HG03060 (cell line): Measurements from ENCODE around the gene C3orf70.
"Not testable (repeated sequence)": the region's sequence is repeated elsewhere in the genome, so short reads cannot be mapped to it uniquely, and the experiment has no call there.

Experiments
- ATAC-seq: cut with Tn5 transposase; IDR thresholded peaks from one replicate; pipeline ENCODE4 v1.9.1; 2021; ENCODE audit warnings: low read depth, moderate number of reproducible peaks; ENCODE audit not compliant: unreplicated experiment

Gene C3orf70

DNA sequence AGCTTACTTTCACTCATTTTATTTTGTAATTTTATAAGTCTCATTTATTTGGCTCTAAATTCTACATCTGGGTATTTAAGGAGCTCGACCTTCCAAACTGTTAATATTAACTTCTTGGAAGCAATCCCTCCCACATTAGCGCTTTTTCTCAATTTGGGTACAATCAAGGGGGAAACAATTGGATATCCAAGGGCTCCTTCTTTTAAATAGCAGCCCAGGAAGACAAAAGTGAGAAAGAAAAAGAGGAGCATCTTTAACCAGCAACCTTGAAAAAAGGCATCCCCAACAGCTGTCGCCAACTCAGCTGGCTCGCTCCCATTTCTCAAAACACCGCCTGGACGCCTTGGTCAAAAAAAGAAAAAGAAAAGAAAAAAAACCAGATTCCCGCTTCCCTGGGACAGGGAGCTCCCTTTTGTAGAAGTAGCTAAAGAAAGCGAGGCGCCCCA lies 873 bp downstream of the C3orf70 start:
- no peak for ATAC-seq

DNA sequence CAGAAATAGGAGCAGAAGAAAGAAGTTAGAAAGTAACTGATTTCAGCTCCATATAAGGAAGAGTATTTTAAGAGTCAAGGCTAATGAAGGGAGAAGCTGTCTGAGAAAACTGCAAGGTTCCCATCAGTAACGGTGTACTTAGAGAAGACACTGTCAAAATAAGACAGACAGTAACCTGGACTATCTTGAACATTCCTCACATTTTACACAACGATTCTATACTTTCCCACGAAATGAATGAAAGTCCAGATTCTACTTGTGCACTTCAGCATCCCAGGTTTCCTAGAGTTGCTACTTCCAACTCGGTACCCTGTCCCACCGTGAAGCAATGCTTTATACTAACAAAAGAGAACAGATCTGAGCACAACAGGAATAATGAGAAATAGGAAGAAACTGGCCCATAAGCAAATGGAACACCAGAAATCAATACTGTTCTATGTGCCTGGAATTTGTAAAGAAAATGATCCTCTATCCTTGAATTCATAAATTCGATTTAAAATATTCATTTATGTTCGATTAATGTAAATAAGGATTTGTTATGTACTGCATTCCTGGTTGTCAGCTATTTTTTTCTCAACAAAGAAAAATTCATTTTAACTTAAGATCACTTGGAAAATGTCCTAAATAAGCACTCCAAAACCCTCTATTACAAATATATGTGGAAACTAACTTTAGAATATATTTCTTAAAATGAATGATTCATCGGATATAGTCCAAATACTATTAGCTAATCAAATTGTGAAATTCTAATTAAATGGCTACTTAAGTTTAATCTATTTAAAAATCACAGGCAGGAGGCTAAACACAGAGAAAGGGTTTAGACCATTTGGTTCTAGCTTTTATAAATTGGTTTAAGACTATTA lies 1.5 kb downstream of the C3orf70 start:
- ATAC-seq, result no peak

DNA sequence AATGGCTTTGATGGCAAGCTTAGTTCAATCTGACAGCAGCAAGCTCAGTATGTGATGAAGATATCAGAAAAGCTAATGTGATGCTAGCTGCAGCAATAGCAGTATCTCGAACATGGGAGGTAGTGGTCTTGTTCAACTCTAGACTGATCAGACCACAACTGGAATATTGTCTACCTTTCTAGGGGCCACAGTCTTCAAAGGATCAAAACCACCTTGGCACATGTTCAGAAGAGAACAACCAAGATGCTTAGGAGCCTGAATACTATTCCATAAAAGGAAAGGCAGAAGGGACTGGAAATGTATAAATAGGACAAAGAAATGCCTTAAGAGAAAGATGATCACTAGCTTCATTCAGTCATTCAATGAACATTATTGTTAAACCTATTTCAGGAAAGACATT lies 2.3 kb downstream of the C3orf70 start:
- ATAC-seq, result no peak

DNA sequence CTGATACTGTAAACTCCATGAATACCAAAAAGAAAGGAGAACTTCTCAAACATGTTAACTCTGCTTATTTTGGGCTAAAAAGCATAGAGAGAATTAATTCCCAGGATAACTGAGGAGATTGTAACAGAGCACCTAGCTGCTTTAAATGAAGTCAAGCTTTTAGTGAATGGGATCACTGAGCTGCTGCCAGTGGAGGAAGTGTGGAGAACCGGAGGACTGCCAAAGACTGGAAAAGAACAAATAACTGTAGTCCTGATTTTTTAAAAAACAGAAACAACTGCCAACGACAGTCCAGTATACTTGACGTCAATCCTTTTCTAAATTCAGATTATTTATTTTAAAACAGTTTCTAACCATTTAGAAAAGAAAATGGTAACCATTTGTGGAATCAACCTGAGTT lies 3.3 kb downstream of the C3orf70 start:
- no peak for ATAC-seq

DNA sequence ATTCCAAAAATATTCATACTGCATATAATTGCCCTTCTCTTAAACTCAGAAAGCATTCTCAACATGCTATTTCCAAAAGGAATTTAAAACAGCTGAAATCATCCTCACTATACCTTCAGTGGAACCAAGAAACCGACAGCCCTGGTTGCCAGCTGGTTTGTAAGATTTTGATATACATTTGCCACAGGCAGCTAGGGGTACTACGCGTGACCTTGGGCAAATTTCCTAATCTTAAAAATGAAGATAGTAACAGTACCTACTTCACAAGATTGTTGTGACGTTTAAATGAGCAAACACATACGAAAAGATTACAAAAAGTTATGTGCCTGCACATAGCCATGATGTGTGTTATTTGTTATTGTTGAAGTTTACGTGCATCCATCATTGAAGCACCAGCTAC lies 7.3 kb downstream of the C3orf70 start:
- ATAC-seq, result no peak

DNA sequence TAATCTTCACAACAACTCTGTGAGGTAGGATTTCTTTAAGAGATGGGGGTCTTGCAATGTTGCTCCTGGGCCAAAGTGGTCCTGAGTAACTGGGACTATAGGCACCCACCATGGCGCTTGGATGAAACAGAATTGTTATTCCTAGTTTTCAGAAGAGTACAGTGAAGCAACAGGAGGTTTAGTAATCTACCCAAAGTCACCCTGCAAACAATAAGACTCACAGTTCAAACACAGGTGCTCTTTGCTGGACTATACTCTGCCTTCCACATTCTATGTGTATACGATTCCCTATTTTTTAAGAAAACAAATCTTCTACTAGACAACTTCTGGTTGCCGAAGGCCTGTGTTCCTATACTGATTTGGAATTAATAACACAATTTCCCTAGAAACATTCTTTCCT lies 8.1 kb downstream of the C3orf70 start:
- no peak for ATAC-seq

DNA sequence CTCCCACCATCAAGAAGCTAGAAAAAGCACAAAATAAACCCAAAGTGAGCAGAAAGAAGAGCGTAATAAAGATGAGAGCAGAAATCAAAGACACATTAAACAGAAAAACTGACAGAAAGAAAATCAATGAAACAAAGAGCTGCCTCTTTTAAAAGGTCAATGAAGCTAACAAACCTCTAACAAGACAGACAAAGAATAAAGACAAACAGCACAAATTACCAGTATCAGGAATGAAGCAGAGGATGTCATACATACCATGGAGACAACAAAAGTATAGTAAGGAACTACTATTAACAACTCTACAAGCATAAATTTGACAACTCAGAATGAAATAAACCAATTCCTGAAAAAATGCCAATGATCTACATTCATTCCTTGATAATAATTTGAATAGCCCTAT lies 15.0 kb downstream of the C3orf70 start:
- ATAC-seq, result no peak

DNA sequence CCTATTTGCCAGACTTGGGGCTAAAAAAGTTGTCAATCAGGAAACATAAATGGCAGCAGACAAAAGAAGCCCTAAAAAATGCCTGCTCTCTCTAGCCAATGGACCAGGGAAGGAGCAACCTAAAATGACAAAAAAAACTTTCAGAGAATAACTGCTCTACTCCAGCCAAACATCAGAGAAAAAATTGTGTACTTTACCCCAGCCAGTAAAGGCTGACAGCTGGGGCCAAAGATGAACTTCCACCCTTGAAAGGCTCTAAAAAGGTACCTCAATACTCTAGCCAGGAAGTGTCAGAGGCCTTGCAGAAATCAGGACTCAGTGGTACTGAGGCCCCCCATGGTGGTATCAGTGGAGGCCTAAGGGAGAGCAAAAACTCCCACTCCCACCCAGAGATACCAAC lies 18.4 kb downstream of the C3orf70 start:
- ATAC-seq, result no peak

DNA sequence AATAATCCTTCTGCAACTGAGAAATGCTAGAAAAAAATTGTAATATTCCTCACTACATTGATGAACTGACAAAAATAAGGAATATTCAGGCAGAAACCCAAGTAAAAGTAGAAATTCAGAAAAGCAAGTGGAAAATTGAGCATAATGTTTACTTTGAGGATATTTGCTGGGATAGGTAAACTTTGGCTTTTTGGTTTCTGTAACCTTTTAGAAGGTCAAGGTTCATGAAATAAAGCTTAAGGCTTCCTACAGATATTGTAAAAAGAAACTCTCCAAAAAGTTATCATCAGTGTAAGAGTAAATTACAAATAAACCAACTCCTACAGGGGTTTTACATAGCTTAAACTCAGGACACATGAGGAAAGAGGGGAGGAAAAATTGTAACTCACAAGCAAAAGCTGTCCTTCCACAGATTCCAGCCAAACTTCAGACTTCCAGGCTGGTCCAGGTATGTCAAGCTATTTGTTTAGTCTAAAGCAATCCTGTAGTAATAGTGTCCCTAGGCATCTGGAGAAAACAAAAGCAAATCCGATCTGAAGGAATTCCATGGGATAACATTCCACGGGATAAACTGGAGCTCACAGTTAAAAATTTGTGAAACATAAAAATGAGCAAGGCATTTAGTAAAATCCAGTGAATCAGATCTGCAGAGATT lies 21.1 kb downstream of the C3orf70 start:
- no peak for ATAC-seq

DNA sequence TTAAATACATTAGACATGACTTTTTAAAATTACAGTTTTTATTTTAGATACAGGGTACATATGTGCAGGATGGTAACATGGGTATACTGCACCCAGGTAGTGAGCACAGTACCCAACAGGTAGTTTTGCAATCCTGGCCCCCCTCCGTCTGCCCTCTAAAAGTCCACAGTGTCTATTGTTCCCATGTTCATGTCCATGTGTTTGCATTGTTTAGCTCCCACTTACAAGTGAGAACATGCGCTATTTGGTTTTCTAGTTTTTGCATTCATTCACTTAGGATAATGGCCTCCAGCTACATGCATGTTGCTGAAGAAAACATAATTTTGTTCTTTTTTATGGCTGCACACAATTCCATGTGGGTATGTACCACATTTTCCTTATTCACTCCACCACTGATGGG lies 23.8 kb downstream of the C3orf70 start:
- ATAC-seq, result no peak

DNA sequence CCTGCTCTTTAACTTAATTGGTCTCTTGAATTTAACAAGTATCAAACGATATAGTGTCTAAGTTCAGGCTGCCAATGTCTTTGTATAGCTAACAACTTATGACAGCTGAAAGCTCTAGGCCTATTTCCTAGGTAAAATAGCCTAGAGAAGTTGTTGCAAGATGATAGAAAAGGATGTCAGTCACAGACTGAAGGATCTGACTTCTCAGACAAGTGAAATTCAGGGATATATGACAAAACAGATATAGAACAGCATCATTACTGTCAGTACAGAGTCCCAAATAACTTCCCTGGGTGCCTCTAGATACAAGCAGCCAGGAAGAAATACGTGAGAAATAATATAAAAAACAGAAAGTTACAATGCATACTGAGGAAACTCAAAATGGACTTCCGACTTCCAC lies 26.7 kb downstream of the C3orf70 start:
- ATAC-seq, result no peak

DNA sequence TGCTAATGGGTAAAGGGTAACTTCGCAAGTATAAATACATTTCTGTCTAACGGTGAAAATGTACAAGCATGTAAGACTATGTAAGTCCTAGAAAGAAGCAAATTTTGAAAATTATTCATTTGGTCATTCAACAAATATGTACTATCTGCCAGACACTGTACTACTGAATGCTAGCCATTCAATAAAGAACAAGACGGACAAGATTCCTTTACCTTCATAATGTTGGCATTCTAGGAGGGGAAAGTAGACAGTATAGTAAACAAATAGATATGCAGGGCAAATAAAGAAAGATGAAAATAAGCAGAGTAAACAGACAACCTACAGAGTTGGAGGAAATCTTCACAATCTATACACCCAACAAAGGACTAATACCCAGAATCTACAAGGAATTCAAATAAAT lies 32.7 kb downstream of the C3orf70 start:
- ATAC-seq, result no peak

DNA sequence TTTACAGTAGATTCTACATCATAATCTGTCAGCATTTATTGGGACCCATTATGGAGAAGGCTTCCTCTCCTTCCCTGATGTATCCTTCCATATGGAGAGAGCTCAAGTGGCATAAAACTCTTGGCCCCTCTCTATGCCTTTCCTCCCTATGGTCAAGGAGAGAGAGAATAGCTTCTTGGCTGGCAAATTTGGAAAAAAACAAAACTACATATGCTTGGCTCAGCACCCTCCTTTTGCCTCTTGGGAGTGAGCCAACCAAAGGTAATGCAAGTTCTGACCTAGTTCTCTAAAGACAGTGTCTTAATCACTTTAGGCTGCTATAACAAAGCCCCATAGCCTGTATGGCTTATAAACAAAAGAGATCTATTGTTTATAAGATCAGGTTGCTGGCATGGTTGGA lies 37.5 kb downstream of the C3orf70 start:
- no peak for ATAC-seq

DNA sequence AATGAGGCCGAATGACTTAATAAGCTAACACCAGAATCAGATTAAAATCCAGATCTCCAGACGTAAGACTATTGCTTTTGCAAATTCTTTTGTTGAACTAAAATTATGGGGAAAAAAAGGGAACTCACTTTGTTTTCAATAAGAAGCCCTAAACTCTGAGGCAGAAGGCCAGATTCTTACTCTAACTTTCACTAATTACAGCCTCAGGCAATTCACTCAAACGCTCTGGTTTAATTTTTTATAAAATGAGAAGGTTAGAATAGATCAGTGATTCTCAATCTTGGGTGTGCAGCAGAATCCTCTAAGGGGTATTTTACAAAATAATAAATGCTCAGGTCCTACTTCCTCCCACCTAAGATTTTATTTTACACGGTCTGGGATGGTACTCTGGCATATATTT lies 38.1 kb downstream of the C3orf70 start:
- ATAC-seq, result no peak

DNA sequence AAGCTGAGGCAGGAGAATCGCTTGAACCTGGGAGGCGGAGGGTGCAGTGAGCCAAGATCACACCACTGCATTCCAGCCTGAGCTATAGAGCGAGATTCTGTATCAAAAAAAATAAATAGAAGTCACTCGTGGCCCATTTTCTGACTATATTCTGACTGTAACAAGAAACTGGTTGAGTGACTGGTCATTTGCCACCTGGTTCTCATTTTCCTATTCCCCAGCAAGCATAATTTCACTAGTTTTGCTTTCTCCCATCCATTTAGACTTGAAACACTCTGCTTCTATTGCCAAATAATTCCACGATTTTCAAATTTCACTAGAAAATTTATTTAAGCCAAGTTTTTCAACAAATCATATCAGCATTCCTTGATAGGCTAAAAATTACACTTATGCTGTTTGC lies 40.7 kb downstream of the C3orf70 start:
- ATAC-seq, result no peak

DNA sequence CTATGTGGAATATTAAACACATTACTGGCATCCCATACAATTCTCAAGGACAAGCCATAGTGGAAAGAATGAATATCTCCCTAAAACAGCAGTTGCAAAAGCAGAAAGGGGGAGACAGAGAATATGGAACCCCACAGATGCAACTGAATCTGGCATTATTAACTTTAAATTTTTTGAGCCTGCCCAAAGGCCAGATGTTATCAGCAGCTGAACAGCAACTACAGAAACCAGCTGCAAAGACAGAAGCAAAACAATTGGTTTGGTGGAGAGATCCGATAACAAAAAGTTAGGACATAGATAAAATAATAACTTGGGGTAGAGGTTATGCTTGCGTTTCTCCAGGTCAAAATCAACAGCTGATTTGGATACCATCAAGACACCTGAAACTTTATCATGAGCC lies 43.8 kb downstream of the C3orf70 start:
- not testable (repeated sequence) for ATAC-seq

DNA sequence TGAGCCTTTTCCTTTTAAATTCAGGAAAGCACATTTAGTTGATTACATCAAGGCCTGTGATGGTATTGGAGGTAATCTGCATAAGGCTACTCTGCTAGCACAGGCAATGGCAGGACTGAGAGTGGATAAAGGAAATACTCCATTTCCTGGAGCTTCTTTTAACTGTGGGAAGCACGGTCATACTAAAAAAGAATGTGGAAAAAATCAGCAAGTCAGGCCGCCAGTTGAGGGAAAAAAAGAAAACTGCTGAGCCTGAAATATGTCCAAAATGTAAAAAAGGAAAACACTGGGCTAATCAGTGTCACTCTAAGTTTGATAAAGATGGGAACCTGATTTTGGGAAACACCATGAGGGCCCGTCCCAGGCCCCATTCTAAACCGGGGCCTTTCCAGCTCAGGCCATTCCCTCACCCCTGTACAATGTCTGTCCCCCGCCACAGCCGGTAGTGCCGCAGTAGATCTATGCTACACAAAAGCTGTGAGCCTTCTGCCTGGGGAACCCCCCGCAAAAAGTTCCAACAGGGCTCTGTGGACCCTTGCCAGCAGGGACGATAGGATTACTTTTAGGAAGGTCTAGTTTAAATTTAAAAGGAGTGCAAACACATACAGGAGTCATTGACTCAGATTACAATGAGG lies 46.5 kb downstream of the C3orf70 start:
- ATAC-seq, result not testable (repeated sequence)

DNA sequence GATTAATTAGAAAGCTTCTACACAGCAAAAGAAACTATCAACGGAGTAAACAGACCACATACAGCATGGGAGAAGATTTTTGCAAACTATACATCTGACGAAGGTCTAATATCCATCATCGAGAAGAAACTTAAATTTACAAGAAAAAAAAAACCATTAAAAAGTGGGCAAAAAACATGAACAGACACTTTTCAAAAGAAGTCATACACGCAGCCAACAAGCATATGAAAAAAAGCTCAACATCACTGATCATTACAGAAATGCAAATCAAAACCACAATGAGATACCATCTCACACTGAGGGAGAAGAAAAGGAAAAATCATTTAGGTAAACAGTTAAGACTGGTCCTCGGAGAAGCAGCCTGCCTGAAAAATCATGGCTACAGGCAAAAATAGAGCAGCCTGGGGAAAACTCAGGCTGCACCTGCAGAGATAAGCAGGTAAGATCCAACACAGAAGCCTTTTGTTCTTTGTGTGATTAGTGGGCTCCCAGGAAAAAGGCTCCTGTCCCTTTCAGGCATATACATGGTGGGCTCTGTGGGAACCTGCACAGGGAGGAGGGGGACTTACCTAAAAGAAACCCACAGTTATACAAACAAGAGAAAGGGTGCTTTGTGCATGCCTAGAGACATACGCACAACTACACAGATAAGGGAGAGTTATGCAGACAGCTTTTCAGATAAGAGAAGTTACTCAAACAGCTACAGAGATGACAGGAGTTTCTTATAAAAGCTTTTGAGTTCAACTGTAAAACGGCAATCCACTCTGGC lies 49.3 kb downstream of the C3orf70 start:
- ATAC-seq, result no peak

DNA sequence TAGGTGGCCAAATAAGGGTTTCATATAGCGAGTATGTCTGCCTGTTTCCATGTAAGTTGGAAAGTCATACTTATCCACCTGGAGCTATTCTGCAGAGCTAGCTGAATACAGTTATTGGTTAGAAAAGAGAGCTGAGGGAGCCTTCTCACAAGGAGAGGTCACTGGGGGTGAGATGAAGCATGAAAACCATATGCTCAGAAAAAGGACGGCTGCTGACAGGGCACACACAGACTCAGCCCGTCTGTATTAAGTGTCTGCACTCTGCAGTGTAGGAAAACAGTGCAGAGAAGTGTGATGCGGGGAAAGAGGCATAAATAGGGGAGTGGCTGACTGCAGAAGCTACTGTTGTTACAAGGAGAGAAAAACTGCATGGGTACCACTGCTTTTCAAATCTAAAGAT lies 58.2 kb downstream of the C3orf70 start:
- no peak for ATAC-seq

DNA sequence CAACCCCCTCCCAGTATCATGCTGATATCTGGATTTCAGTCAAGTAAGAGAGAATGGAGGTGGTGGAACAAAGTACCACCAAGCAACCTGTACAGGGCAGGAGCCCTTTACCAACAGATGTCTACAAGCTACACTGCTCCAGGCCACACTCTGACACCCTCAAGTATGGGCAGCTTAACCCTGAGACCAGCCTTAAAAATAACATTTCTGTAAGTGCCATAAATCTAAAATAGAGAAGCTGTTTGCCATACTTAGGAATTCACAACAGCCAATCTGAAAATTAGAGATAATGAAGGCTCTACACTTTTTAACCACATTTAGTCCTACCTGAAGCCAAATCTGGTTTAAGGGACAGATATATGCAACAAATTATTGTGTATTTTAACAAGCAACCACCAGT lies 59.7 kb downstream of the C3orf70 start:
- ATAC-seq, result no peak

DNA sequence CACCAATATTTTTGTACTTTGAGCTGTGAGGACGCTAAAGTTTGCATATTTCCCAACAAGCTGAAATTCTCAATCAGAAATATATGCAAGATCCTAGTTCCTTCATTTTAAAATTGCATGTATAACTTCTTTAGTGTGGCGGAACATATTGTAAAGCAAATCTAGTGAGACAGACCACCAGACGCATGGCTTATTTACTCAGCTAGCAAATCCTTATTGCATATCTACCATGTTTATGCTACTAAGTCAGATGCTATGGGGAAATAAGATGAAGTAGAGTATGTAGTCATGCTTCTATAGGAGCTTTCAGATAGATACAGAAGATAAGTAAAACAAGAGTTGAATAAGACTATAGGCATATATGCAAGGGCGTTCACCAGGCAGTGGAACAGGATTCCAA lies 62.0 kb downstream of the C3orf70 start:
- no peak for ATAC-seq
